GM23338 (cell line): Measurements from ENCODE around the gene MYO16. TPM values are rescaled to one million over a fixed set of nuclear protein-coding genes. Genes with fewer than 3 reads are reported as not detected.
A peak's percentile ranks its signal among the peaks of the same experiment; 100 is the strongest.

Experiments used
- ATAC-seq: fragments of 200-7000 bp; cut with Tn5 transposase; 3 replicates; pipeline ENCODE4 v1.9.1; 2020
- DNase-seq: peaks from one replicate; pipeline ENCODE4 v3.0.0-alpha.2; 2015; ENCODE audit warnings: low spot score
- H2AFZ ChIP-seq: fragments of 200-600 bp; sonication (generic); 2 replicates; pipeline ENCODE4 v1.8.0; 2016; ENCODE audit warnings: antibody characterized with exemption, mild to moderate bottlenecking, moderate library complexity
- H3F3A ChIP-seq: fragments of 200-600 bp; sonication (generic); replicated peaks from 2 replicates; pipeline ENCODE4 v1.8.0; 2017; ENCODE audit warnings: antibody characterized with exemption, mixed run types, low read depth
- H3K27ac ChIP-seq: fragments of 200-600 bp; sonication (generic); 2 replicates; pipeline ENCODE4 v1.6.1; 2016; ENCODE audit warnings: low read depth
- H3K27me3 ChIP-seq: fragments of 200-600 bp; sonication (generic); 2 replicates; pipeline ENCODE4 v1.8.0; 2016; ENCODE audit warnings: mild to moderate bottlenecking, mixed run types, moderate library complexity; ENCODE audit not compliant: insufficient read depth
- H3K36me3 ChIP-seq: fragments of 200-600 bp; sonication (generic); 2 replicates; pipeline ENCODE4 v1.8.0; 2016; ENCODE audit warnings: mild to moderate bottlenecking; ENCODE audit not compliant: insufficient read depth
- H3K4me1 ChIP-seq: fragments of 200-600 bp; sonication (generic); 2 replicates; pipeline ENCODE4 v1.8.0; 2016; ENCODE audit warnings: mild to moderate bottlenecking, moderate library complexity; ENCODE audit not compliant: insufficient read depth
- H3K4me2 ChIP-seq: fragments of 200-600 bp; sonication (generic); 2 replicates; pipeline ENCODE4 v1.7.1; 2017; ENCODE audit warnings: mixed run types
- H3K4me3 ChIP-seq: fragments of 200-600 bp; sonication (generic); 2 replicates; pipeline ENCODE4 v1.6.1; 2016; ENCODE audit warnings: mixed run types
- H3K79me2 ChIP-seq: fragments of 200-600 bp; sonication (generic); replicated peaks from 2 replicates; pipeline ENCODE4 v1.8.0; 2017; ENCODE audit warnings: mild to moderate bottlenecking; ENCODE audit not compliant: insufficient read depth
- H3K9me2 ChIP-seq: fragments of 200-600 bp; sonication (generic); 2 replicates; pipeline ENCODE4 v1.8.0; 2017; ENCODE audit not compliant: insufficient read depth
- H4K20me1 ChIP-seq: fragments of 200-600 bp; sonication (generic); replicated peaks from 2 replicates; pipeline ENCODE4 v1.8.0; 2017; ENCODE audit warnings: mild to moderate bottlenecking; ENCODE audit not compliant: insufficient read depth
- H3K27ac Mint-ChIP-seq: 2 replicates; pipeline ENCODE4 v1.8.0; 2020; ENCODE audit warnings: inconsistent platforms, mild to moderate bottlenecking, moderate library complexity, mixed read lengths
- H3K27me3 Mint-ChIP-seq: 3 replicates; pipeline ENCODE4 v1.8.0; 2022; ENCODE audit warnings: low read depth, mild to moderate bottlenecking, moderate library complexity, mixed read lengths, inconsistent platforms; ENCODE audit not compliant: insufficient read depth, poor library complexity
- H3K36me3 Mint-ChIP-seq: 3 replicates; pipeline ENCODE4 v1.8.0; 2021; ENCODE audit warnings: low read depth, mild to moderate bottlenecking, inconsistent platforms, moderate library complexity, mixed read lengths
- H3K4me1 Mint-ChIP-seq: 3 replicates; pipeline ENCODE4 v1.8.0; 2020; ENCODE audit warnings: mild to moderate bottlenecking, inconsistent platforms, mixed read lengths
- H3K4me3 Mint-ChIP-seq: 3 replicates; pipeline ENCODE4 v1.8.0; 2021; ENCODE audit warnings: moderate library complexity, mild to moderate bottlenecking, inconsistent platforms, mixed read lengths
- H3K9me3 Mint-ChIP-seq: 3 replicates; pipeline ENCODE4 v1.8.0; 2020; ENCODE audit warnings: moderate library complexity, mild to moderate bottlenecking, inconsistent platforms, mixed read lengths
- CREB1 ChIP-seq: fragments of 250-450 bp; sonication (Bioruptor Pico); IDR thresholded peaks from 2 replicates; pipeline ENCODE4 v1.5.0; 2020; ENCODE audit warnings: low read depth, mild to moderate bottlenecking, moderate library complexity
- EZH2 ChIP-seq: fragments of 200-600 bp; sonication (generic); IDR thresholded peaks from one replicate; pipeline ENCODE4 v1.8.0; 2017; ENCODE audit warnings: antibody characterized with exemption, mild to moderate bottlenecking, low read depth; ENCODE audit not compliant: unreplicated experiment
- EZH2phosphoT487 ChIP-seq: fragments of 200-600 bp; sonication (generic); IDR thresholded peaks from one replicate; pipeline ENCODE4 v1.8.1; 2018; ENCODE audit warnings: antibody characterized with exemption; ENCODE audit not compliant: unreplicated experiment
- JUNB ChIP-seq: IDR thresholded peaks from one replicate; pipeline ENCODE4 v1.6.1; 2016; ENCODE audit warnings: antibody characterized with exemption; ENCODE audit not compliant: unreplicated experiment
- NANOG ChIP-seq: IDR thresholded peaks from 2 replicates; pipeline ENCODE4 v1.6.1; 2016; ENCODE audit warnings: antibody characterized with exemption, borderline replicate concordance
- POLR2AphosphoS5 ChIP-seq: IDR thresholded peaks from 2 replicates; pipeline ENCODE4 v1.6.1; 2016; ENCODE audit warnings: antibody characterized with exemption, low read depth
- STAT1 ChIP-seq: IDR thresholded peaks from one replicate; pipeline ENCODE4 v1.6.1; 2016; ENCODE audit warnings: antibody characterized with exemption; ENCODE audit not compliant: unreplicated experiment
- ZNF114 ChIP-seq: fragments of 250-450 bp; sonication (Bioruptor Pico); IDR thresholded peaks from 2 replicates; pipeline ENCODE4 v1.5.0; 2020; ENCODE audit warnings: mild to moderate bottlenecking, moderate library complexity
- polyA plus RNA-seq: library from polyadenylated mRNA; unstranded; fragments of >200 nt; fragmentation: Nextera tagmentation; extraction: Ambion mirVana; gene quantifications from 2 replicates; pipeline ENCODE4 v1.2.1, GENCODE V29; 2016
- total RNA-seq: library from RNA; depleted of rRNA; stranded (reverse); fragments of >200 nt; shearing (Covaris generic); gene quantifications from 2 replicates; pipeline ENCODE4 v1.2.3, GENCODE V29; 2014
- TF ChIP-seq, protein P1 (sequence below): IDR thresholded peaks from one replicate; pipeline ENCODE4 v1.6.1; 2018; ENCODE audit warnings: antibody characterized with exemption; ENCODE audit not compliant: unreplicated experiment
- TF ChIP-seq, protein P2 (sequence below), 2 experiments: fragments of 200-600 bp in 1 of 2; sonication (generic) in 1 of 2; conservative IDR thresholded peaks; 2 replicates each; pipeline versions ENCODE4 v1.5.1 to v1.6.1; 2016 to 2017; ENCODE audit warnings: antibody characterized with exemption in 2 of 2, low read depth in 2 of 2, mild to moderate bottlenecking in 2 of 2, moderate library complexity in 1 of 2
- TF ChIP-seq, protein P3 (sequence below): fragments of 250-450 bp; sonication (Bioruptor Pico); IDR thresholded peaks from 2 replicates; pipeline ENCODE4 v1.5.0; 2020; ENCODE audit warnings: mild to moderate bottlenecking, moderate library complexity

MYO16 gene
- total and polyA plus RNA-seq, 2 experiments from 2014 or later = 0.10 to 0.13 TPM

DNA sequence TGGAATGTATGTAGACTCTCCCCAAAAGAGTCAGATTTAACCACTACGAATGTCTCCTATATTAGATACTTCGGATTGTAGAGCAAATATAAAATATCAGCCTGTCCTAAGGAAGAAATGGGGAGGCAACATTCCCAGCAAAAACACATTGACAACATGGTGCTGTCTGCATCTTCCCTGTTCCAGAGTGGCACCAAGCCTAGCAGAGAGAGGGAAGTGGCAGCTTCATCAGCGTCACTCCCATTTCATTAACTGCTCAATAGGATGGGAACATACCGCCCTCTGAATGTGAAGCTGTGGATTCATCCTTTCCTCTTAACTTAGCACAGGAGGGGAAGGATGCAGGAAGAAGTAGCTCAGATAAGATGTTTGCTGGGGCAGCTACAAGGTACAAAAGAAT is 45.4 kb downstream of the MYO16 start:
- peaks cover under 1% of the 10 kb centered on the region; the same call in 1 of the 3 replicates for H3K36me3 Mint-ChIP-seq
- Histone ChIP-seq H3F3A (no peaks in the 10 kb centered on the region), H3K36me3 (peaks cover under 1% of the 10 kb centered on the region; the same call in 1 of the 2 replicates), H3K4me3 (no peak overlapping the region), H3K4me1 (no peaks in the 10 kb centered on the region), H4K20me1 (no peaks in the 10 kb centered on the region), H3K27me3 (no peaks in the 10 kb centered on the region), H3K79me2 (no peaks in the 10 kb centered on the region), H3K4me2 (no peak overlapping the region), H2AFZ (no peak overlapping the region), H3K27ac (no peak overlapping the region), H3K9me2 (no peaks in the 10 kb centered on the region)
- ATAC-seq = peak; percentile 36; the same call in 2 of the 3 replicates
- no peaks in the 10 kb centered on the region; the same call in 2 of the 3 replicates for H3K4me1 Mint-ChIP-seq
- H3K9me3 Mint-ChIP-seq = peaks cover 4% of the 10 kb centered on the region; the same call in 2 of the 3 replicates
- TF ChIP-seq, protein P1, sequence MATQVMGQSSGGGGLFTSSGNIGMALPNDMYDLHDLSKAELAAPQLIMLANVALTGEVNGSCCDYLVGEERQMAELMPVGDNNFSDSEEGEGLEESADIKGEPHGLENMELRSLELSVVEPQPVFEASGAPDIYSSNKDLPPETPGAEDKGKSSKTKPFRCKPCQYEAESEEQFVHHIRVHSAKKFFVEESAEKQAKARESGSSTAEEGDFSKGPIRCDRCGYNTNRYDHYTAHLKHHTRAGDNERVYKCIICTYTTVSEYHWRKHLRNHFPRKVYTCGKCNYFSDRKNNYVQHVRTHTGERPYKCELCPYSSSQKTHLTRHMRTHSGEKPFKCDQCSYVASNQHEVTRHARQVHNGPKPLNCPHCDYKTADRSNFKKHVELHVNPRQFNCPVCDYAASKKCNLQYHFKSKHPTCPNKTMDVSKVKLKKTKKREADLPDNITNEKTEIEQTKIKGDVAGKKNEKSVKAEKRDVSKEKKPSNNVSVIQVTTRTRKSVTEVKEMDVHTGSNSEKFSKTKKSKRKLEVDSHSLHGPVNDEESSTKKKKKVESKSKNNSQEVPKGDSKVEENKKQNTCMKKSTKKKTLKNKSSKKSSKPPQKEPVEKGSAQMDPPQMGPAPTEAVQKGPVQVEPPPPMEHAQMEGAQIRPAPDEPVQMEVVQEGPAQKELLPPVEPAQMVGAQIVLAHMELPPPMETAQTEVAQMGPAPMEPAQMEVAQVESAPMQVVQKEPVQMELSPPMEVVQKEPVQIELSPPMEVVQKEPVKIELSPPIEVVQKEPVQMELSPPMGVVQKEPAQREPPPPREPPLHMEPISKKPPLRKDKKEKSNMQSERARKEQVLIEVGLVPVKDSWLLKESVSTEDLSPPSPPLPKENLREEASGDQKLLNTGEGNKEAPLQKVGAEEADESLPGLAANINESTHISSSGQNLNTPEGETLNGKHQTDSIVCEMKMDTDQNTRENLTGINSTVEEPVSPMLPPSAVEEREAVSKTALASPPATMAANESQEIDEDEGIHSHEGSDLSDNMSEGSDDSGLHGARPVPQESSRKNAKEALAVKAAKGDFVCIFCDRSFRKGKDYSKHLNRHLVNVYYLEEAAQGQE = no peak
- no peak for TF ChIP-seq EZH2phosphoT487
- no peak for TF ChIP-seq ZNF114 (CRISPR knock-in tag)
- TF ChIP-seq EZH2 = no peak
- TF ChIP-seq, protein P2, sequence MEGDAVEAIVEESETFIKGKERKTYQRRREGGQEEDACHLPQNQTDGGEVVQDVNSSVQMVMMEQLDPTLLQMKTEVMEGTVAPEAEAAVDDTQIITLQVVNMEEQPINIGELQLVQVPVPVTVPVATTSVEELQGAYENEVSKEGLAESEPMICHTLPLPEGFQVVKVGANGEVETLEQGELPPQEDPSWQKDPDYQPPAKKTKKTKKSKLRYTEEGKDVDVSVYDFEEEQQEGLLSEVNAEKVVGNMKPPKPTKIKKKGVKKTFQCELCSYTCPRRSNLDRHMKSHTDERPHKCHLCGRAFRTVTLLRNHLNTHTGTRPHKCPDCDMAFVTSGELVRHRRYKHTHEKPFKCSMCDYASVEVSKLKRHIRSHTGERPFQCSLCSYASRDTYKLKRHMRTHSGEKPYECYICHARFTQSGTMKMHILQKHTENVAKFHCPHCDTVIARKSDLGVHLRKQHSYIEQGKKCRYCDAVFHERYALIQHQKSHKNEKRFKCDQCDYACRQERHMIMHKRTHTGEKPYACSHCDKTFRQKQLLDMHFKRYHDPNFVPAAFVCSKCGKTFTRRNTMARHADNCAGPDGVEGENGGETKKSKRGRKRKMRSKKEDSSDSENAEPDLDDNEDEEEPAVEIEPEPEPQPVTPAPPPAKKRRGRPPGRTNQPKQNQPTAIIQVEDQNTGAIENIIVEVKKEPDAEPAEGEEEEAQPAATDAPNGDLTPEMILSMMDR (conservative IDR thresholded peaks at IDR 0.05; ENCODE audit: low read depth in 2 of 2) = no peak; a peak in 1 of 4 replicates
- no peak for TF ChIP-seq JUNB
- no peak for TF ChIP-seq POLR2AphosphoS5
- TF ChIP-seq CREB1 (CRISPR knock-in tag) = no peak
- no peak for TF ChIP-seq STAT1
- TF ChIP-seq, protein P3, sequence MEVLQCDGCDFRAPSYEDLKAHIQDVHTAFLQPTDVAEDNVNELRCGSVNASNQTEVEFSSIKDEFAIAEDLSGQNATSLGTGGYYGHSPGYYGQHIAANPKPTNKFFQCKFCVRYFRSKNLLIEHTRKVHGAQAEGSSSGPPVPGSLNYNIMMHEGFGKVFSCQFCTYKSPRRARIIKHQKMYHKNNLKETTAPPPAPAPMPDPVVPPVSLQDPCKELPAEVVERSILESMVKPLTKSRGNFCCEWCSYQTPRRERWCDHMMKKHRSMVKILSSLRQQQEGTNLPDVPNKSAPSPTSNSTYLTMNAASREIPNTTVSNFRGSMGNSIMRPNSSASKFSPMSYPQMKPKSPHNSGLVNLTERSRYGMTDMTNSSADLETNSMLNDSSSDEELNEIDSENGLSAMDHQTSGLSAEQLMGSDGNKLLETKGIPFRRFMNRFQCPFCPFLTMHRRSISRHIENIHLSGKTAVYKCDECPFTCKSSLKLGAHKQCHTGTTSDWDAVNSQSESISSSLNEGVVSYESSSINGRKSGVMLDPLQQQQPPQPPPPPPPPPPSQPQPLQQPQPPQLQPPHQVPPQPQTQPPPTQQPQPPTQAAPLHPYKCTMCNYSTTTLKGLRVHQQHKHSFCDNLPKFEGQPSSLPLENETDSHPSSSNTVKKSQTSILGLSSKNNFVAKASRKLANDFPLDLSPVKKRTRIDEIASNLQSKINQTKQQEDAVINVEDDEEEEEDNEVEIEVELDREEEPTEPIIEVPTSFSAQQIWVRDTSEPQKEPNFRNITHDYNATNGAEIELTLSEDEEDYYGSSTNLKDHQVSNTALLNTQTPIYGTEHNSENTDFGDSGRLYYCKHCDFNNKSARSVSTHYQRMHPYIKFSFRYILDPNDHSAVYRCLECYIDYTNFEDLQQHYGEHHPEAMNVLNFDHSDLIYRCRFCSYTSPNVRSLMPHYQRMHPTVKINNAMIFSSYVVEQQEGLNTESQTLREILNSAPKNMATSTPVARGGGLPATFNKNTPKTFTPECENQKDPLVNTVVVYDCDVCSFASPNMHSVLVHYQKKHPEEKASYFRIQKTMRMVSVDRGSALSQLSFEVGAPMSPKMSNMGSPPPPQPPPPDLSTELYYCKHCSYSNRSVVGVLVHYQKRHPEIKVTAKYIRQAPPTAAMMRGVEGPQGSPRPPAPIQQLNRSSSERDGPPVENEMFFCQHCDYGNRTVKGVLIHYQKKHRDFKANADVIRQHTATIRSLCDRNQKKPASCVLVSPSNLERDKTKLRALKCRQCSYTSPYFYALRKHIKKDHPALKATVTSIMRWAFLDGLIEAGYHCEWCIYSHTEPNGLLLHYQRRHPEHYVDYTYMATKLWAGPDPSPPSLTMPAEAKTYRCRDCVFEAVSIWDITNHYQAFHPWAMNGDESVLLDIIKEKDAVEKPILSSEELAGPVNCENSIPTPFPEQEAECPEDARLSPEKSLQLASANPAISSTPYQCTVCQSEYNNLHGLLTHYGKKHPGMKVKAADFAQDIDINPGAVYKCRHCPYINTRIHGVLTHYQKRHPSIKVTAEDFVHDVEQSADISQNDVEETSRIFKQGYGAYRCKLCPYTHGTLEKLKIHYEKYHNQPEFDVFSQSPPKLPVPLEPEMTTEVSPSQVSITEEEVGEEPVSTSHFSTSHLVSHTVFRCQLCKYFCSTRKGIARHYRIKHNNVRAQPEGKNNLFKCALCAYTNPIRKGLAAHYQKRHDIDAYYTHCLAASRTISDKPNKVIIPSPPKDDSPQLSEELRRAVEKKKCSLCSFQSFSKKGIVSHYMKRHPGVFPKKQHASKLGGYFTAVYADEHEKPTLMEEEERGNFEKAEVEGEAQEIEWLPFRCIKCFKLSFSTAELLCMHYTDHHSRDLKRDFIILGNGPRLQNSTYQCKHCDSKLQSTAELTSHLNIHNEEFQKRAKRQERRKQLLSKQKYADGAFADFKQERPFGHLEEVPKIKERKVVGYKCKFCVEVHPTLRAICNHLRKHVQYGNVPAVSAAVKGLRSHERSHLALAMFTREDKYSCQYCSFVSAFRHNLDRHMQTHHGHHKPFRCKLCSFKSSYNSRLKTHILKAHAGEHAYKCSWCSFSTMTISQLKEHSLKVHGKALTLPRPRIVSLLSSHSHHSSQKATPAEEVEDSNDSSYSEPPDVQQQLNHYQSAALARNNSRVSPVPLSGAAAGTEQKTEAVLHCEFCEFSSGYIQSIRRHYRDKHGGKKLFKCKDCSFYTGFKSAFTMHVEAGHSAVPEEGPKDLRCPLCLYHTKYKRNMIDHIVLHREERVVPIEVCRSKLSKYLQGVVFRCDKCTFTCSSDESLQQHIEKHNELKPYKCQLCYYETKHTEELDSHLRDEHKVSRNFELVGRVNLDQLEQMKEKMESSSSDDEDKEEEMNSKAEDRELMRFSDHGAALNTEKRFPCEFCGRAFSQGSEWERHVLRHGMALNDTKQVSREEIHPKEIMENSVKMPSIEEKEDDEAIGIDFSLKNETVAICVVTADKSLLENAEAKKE = no peak
- no peak for TF ChIP-seq NANOG
- no peak overlapping the region for H3K27ac Mint-ChIP-seq
- H3K4me3 Mint-ChIP-seq = no peak overlapping the region
- H3K27me3 Mint-ChIP-seq = peaks cover 4% of the 10 kb centered on the region
- DNase-seq = peak; percentile 11
